Nephron progenitor cell (in vitro differentiated cells): ENCODE results near the gene PRPF40A.
A peak's percentile ranks its signal among the peaks of the same experiment; 100 is the strongest.

Experiments used
- DNase-seq: peaks from one replicate; pipeline ENCODE4 v3.0.0; 2021
- H3K27ac Mint-ChIP-seq: 2 replicates; pipeline ENCODE4 v1.8.0; 2021; ENCODE audit warnings: mild to moderate bottlenecking, moderate library complexity, mixed read lengths
- H3K27me3 Mint-ChIP-seq: 2 replicates; pipeline ENCODE4 v1.8.0; 2021; ENCODE audit warnings: mild to moderate bottlenecking, low read depth, mixed read lengths; ENCODE audit not compliant: poor library complexity
- H3K36me3 Mint-ChIP-seq: 2 replicates; pipeline ENCODE4 v1.8.0; 2021; ENCODE audit warnings: low read depth, mixed read lengths
- H3K4me1 Mint-ChIP-seq: 2 replicates; pipeline ENCODE4 v1.8.0; 2021; ENCODE audit warnings: mixed read lengths
- H3K4me3 Mint-ChIP-seq: 2 replicates; pipeline ENCODE4 v1.8.0; 2021; ENCODE audit warnings: mild to moderate bottlenecking, moderate library complexity, mixed read lengths
- H3K9me3 Mint-ChIP-seq: 2 replicates; pipeline ENCODE4 v1.8.0; 2021; ENCODE audit warnings: mild to moderate bottlenecking, moderate library complexity, mixed read lengths
- CTCF ChIP-seq: fragments of 200-600 bp; sonication (generic); IDR thresholded peaks from 2 replicates; pipeline ENCODE4 v1.5.0; 2021; ENCODE audit warnings: antibody characterized with exemption

Gene PRPF40A

DNA sequence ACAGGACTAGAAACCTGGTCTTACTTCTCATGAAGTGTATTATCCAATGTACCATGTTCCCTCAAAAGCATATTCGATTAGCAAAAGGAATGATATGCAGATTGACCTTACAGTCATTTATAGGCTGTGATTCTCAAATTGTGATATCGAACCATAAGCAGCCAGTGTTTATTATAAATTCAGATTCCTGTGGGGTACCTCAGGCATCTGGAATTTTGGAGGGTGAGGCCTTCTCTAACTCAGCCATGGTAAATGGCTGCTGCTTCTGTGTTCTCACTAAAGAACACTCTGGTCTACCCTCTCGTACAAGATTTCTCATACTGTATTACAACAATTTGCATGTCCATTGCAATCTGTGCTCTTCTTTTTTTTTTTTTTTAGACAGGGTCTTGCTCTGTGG lies 84.5 kb downstream of the PRPF40A start:
- H3K27me3 Mint-ChIP-seq = no peaks in the 10 kb centered on the region

DNA sequence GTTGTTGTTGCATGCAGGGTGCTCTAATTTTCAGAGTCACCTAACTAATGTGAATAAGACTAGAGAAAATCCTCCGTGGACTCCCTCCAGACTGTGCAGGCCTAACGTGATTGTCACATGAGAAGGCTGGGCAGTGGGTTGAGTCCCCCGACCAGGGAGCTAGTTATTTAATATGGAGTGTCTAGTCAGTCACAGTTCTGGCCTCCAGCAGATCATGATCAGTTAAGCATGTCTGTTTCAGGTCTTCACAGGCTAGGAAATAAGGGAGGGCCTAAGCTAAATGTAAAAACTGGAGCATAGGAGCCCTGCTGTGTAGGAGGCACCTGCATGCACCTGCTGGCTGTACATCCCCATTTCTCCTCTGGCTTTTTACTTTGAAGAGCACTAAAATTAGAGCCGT lies 86.8 kb downstream of the PRPF40A start:
- H3K4me1 Mint-ChIP-seq = peaks cover 14% of the 10 kb centered on the region
- DNase-seq = no peak
- no peak overlapping the region for H3K27ac Mint-ChIP-seq
- no peak for TF ChIP-seq CTCF
- H3K36me3 Mint-ChIP-seq = peaks cover 48% of the 10 kb centered on the region
- H3K9me3 Mint-ChIP-seq = no peaks in the 10 kb centered on the region
- H3K4me3 Mint-ChIP-seq = no peak overlapping the region
- no peaks in the 10 kb centered on the region for H3K27me3 Mint-ChIP-seq

More for the DNA sequence above, 84.5 kb downstream of the PRPF40A start:
- H3K9me3 Mint-ChIP-seq = no peaks in the 10 kb centered on the region
- H3K4me3 Mint-ChIP-seq = no peak overlapping the region
- peaks cover 14% of the 10 kb centered on the region for H3K4me1 Mint-ChIP-seq
- no peak overlapping the region for H3K27ac Mint-ChIP-seq
- no peak for DNase-seq
- no peak for TF ChIP-seq CTCF
- H3K36me3 Mint-ChIP-seq = peaks cover 46% of the 10 kb centered on the region

GRCh38 chr2:152629202-152629601 lies 88.1 kb downstream of the PRPF40A start:
- H3K4me1 Mint-ChIP-seq = peaks cover 14% of the 10 kb centered on the region
- H3K9me3 Mint-ChIP-seq = no peaks in the 10 kb centered on the region
- DNase-seq = no peak
- no peak overlapping the region for H3K4me3 Mint-ChIP-seq
- peak overlapping the region; percentile 36 for H3K27ac Mint-ChIP-seq
- peaks cover 55% of the 10 kb centered on the region for H3K36me3 Mint-ChIP-seq
- no peaks in the 10 kb centered on the region for H3K27me3 Mint-ChIP-seq
- no peak for TF ChIP-seq CTCF

DNA sequence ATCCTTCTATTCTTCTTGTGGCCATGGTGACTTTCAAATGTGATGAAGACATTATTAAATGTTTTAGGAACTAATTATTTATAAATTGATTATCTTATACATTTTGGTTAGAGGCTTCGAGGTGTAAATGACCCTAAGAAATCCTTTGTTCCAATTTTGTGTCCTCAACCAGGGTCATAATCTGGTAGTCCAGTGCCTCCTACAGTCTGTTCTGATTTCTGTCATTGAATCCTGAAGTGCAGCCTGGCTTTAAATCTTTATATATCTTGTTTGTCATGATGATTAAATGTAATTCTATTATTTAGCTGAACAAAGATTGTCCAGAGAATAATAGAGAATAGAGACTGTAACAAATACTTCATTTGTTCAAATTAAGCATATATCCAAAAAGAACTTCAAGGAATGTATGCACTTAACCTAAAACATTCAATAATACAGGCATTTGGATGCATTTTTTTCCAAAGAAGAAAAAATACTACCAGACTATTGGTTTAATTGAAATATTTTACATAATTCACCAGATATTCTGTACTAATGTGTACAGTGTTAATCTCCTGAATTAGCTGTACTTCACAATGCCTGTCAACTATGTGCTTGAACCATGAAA lies 89.8 kb downstream of the PRPF40A start:
- H3K27ac Mint-ChIP-seq = no peak overlapping the region

DNA sequence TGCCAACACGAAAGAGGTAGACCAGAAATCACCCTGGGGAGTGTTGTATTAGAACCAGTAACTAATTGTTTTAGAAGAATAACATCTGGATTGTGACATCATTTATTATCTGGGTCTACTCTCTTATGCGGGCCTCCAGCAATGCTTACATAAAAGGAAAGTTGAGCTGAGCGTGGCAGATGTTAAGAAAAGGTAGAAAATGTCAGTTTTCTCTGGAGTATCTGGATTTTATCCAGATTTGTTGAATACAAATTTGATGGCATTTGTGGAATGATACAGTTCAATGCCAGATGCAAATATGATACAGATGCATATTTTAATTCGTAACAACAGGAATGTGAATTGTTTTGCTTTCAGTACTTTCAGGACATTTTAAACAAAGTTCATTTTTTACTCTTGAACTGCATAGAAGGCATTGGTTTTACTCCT lies 90.3 kb downstream of the PRPF40A start:
- Mint-ChIP-seq H3K27me3 (no peaks in the 10 kb centered on the region), H3K27ac (no peak overlapping the region)
- DNase-seq = no peak

More for the DNA sequence above, 89.8 kb downstream of the PRPF40A start:
- no peak for DNase-seq
- Mint-ChIP-seq H3K9me3 (no peaks in the 10 kb centered on the region), H3K4me1 (peaks cover 24% of the 10 kb centered on the region), H3K27me3 (no peaks in the 10 kb centered on the region), H3K4me3 (no peak overlapping the region), H3K36me3 (peaks cover 52% of the 10 kb centered on the region)
- no peak for TF ChIP-seq CTCF

More for the DNA sequence above, 90.3 kb downstream of the PRPF40A start:
- H3K36me3 Mint-ChIP-seq = peaks cover 52% of the 10 kb centered on the region
- no peaks in the 10 kb centered on the region for H3K9me3 Mint-ChIP-seq
- TF ChIP-seq CTCF = no peak
- no peak overlapping the region for H3K4me3 Mint-ChIP-seq
- H3K4me1 Mint-ChIP-seq = peaks cover 26% of the 10 kb centered on the region
